Left hindlimb (tissue), 1 donor: ENCODE measurements around the gene COL7A1.
A peak's percentile ranks its signal among the peaks of the same experiment; 100 is the strongest.

Experiments
- DNase-seq: peaks from one replicate; pipeline ENCODE4 v3.0.0-alpha.2; 2018

The COL7A1 gene

DNA sequence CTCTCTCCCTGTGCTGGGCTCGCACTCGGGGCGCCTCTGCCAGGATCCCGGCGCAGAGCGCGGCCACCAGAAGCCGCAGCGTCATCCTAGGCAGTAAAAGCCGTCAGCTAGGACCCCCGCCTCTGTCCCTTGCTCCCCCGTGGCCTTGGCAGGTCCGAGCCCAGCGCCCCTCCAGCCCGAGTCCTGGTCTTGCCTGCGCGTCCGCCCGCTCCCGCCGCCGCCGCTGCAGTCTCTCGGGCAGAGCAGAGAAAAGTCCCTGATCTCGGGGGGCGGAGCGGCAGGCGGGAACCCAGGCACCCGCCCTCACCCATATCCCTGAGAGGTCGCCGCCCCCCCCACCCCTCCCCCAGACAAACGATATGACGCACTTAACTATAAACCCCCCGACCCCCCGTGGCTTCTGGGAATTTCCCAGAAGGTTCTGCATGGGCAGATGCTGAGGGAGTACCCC lies at the start of gene COL7A1:
Gene COL7A1 (minus strand): TSS at position 255 of the 451 bp plus-strand sequence. CDS start 170 bp downstream, at position 85.
- DNase-seq: no peak

- no peak for DNase-seq
Observed at GRCh38 chr3:48642605-48643004, 47.5 kb upstream of the COL7A1 start.

GRCh38 chr3:48641396-48641795 lies 46.3 kb upstream of the COL7A1 start:
- DNase-seq: no peak

- no peak for DNase-seq
Observed at GRCh38 chr3:48639944-48640606, 44.9 kb upstream of the COL7A1 start.

DNA sequence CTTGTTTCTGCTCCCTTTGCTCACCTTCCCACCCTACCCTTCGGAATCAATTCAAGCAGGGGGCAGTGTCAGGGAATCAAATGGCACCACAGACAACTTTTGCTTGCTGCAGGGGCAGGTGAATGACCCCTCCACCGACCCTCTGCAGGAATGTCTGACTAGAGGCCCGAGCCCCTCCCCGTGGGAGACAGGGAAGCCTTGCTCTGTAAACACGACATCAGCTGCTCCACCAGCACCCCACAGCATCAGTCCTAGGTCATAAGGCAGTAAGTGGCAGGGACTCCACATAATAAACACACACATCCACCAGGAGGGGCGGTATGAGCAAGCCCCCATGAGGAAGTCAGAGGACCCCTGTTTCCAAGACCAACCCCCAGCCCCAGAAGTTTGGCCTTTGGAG lies 42.2 kb upstream of the COL7A1 start:
- DNase-seq: no peak

DNA sequence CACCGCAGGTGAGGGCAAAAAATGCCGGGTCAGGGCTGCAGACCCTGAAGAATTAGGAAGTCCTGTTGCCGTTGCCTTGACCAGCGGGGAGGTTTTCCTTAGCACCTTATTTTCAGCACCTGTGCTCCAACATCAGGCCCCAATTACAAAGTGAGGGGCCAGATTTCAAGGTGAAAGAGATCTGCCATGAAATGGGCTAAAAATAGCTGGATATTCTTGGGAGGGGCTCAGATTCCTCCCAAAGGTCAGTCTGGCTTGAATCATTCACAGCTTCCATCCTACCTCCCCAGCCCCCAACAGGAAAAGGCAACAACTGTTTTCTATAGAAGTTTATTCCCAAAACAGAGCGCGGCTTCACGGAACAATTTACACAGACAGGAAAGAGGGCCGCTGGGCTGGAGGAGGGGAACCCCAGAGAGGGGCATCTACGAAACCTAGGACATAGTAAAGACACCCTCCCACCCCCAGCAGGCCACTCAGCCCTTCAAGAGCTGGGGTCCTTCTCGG lies 41.1 kb upstream of the COL7A1 start:
- DNase-seq: no peak

- peak; percentile 98 for DNase-seq
Observed at GRCh38 chr3:48635222-48636021, 40.3 kb upstream of the COL7A1 start, which contains the start of gene SLC26A6. Gene SLC26A6 (minus strand): TSS chr3:48635461. CDS start chr3:48635393, 68 bp downstream.

DNA sequence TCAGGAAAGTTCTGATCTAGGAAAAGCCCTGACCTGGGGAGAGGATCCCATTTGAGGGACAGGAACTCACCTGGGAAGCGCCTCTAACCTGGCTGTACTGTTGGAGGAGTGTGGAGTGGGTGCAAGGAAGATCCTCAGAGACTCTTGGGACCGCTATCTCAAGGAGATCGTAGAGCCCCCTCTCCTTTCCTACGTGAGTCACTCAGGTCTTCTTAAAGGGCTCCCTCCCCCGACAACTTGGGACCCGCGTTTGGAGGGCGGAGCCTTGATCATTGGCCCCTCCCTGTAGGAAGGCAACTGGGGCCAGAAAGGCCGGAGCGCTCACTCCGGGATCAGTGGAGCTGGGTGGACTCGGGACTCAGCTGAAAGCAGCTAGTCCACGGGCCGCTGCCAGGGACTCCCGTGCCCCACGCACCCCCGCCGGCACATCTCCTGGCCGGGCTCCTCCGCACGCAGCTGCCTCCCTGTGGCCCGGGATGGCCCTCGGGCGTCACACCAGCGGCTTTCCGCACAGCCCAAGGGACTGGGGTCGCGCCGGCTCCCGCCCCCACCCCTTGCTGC lies 39.6 kb upstream of the COL7A1 start:
- DNase-seq: no peak

- DNase-seq: no peak
Observed at GRCh38 chr3:48633743-48634142, 38.6 kb upstream of the COL7A1 start.

GRCh38 chr3:48633256-48633655 lies 38.1 kb upstream of the COL7A1 start:
- DNase-seq: no peak

DNA sequence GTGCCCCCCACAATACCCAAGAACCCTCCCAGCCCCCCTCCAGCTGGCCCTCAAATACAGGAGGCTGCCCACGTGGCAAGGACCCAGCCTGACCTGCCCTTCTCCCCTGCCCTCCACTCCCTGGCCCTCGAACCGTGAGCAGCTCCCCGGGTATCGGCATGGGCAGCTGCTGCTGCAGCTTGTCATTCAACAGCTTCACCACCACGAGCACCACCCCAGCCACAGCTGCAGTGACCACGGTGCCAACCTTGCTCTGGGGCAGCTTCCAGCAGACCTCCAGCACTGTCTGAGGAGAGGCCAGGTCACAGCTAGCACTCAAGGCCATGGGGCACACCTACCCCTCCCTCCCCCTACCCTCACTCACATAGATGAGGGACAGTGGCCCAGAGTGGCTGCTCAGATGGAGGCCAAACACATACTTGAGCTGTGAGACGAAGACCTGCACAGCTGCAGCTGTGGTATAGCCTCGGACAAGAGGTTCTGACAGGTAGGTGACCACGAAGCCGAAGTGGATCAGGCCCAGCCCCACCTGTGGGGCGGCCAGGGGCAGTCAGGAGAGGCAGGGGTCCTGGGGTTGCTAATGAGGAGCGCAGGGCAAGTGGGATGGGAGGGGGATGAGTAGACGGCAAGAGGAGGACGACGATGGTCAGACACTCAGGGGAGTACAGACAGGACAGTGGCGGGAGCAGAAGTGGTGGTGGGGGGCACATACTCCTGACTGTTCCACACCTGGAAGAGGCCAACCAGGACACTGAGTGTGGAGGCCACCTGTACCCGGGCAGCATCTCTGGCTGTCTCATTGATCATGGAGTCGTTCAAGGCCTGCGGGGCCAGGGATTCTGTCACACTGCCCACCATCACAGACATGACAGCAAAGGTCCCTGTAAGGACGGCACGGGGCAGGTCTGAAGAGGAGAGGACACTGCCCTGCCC lies 36.7 kb upstream of the COL7A1 start:
- DNase-seq: no peak

GRCh38 chr3:48630833-48631232 lies 35.7 kb upstream of the COL7A1 start:
- no peak for DNase-seq

DNA sequence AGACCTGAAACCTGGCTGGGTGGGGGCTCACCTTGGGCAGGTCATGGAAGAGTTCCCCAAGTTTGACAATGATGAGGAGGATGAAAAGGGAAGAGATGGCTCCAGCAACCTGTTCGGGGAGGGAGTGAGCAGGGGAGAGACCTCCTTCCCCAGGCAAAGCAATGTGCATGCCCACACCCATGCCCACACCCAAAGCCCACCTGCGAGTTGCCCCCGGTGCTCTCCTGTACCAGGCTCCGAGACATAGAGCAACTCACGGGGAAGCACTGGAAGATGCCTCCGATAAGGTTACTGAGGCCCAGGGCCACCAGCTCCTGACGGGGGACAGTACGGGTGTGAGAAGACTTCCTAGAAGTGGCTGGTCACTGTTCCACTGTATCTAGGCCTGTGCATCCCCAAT lies 35.3 kb upstream of the COL7A1 start:
- peak; percentile 4 for DNase-seq

DNA sequence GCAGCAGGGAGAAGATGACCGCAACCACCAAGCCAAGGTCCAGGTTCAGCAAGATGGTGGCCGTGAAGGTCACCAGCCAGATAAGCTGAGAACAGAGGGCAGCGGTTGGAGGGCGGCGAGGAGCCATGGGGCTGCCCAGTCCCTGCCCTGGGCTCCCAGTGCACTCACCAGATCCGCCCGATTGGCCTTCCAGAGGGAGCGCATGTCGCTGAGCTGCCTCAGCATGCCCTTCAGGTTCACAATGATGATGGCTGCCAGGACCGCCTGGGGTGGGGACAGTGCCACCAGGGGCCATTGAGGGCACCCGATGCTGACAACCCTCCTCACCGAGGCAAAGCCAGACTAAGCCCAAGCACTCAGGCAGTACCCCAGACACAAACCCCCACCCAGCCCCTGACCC lies 34.8 kb upstream of the COL7A1 start:
- DNase-seq: no peak

DNA sequence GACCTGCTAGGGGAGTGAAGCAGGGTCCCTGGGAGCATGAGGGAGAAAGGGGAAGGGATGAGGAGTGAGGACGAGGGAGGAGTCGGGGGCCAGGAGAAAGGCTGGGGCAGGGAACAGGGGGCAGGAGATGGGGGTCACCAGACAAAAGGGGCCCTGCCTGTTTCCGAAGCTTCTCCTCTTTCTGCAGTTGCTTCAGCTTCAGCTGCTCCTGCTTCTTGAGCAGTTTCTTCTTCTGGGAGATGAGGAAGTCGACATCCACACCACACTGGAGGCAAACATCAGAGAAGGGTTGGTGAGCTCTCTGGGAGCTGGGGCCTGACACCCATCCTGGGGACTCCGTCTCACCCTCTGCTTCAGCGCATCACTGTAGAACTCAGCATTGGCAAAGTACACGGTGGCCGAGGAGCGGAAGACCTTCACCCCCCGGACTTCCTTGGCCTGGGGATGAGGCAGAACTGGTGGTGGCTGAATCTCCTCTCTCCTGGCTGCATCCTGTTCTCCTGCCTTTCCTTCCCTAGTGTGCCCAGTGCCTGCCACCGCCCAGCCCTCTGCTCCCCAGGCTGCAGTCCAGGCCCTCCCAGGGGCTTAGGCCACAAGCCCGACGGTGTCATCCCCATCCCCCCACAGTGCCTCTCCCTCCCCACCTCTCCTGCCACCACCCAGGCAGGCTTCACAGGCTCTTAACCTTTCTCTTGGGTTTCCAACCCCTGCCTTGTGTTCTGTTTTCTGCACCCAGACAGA lies 33.3 kb upstream of the COL7A1 start:
- no peak for DNase-seq

- no peak for DNase-seq
Observed at GRCh38 chr3:48625600-48625999, 30.5 kb upstream of the COL7A1 start.

DNA sequence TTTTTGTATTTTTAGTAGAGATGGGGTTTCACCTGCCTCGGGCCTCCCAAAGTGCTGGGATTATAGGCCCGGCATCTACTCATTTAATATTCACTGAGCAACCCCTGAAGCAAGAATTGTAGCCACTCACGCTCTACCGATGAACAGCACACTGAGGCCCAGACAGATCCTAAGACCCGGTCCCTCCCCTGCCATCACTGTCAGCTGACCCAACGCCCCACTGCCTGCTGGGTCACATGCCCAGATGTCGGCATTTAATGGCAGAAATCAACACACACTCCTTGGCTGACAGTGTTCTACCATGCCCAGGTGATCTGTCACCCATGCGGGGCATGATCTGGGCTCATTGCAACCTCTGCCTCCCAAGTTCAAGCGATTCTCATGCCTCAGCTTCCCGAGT lies 29.6 kb upstream of the COL7A1 start:
- no peak for DNase-seq

DNA sequence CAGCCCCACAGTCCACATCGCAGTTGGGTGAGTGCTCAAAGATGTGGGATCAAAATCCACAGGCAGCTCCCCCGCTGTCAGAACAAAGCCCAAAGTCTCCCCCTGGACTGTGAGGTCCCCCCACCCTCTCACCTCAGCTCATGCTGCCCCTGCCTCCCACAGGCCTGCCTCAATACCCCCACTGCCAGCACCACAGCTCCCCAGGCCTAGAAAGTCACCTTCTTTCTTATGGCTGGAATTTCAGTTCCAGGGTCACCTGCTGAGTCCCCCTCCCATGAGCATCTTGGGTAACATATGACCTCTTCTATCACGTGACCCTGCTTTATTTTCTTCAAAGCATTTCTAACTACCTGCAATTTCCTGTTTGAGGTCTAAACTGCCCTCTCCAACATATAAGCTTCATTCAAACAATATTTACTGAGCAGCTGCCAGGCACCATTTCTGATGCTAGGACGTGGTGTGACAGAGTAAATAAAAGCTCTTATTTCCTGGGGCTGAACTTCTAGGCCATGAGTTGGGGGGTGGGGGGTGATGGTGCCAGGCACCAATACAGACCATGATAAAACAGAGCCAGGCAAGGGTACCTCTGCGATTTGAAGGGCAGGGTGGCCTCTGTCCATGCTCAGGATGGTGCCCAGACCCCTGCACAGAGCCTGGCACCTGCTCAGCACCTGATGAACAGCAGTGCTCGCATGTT lies 28.9 kb upstream of the COL7A1 start:
- DNase-seq: no peak

- DNase-seq: no peak
Observed at GRCh38 chr3:48621461-48621869, 26.3 kb upstream of the COL7A1 start, which contains the start of gene TMEM89. Gene TMEM89 (minus strand): TSS chr3:48621769. CDS start chr3:48621756, 13 bp downstream.

DNA sequence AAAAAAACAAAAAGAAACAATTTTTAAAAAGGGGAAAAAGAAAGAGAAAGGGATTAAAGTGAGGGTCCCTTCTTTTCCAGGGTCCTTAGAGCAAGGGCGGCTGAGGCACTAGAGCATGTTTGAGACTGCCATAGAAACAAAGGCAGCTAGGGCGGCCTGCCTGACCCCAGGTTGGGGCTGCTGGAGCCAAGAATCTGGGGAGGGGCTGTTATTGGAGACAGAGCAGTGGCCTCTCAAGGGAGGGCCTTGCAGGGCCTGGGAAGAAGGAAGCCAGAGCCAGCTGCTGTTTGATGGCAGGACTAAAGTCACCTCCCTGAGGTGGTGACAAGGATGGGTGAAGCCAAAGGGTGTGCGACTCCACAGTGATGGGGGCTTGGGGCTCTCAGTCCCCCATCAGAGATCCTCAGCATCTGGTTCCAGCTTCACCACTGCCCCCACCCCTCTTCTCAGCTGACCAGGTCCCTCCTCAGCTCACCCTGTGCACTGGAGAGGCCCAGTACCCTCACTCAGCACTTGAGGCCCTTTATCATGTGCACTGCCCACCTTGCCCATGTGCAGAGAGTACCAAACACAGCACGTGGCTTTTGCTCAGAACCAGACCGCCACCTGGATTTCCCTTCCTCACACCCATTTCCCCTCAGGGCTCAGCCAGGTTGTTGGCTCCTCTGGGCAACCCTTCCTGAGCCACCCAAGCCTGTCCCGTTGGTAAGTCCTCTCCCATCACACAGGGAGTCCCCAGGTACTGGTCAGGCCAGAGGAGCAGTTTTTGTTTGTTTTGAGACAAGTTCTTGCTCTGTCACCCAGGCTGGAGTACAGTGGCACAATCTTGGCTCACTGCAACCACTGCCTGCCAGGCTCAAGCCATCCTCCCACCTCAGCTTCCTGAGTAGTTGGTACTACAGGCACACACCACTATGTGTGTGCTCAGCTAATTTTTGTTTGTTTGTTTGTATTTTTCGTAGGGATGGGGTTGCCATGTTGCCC lies 24.7 kb upstream of the COL7A1 start:
- DNase-seq: no peak
